Glomerular endothelial cell (primary cell): ENCODE measurements around the gene ULK4. TPM values are rescaled to one million over a fixed set of nuclear protein-coding genes. Genes with fewer than 3 reads are reported as not detected.
"Not testable (repeated sequence)": the region's sequence is repeated elsewhere in the genome, so short reads cannot be mapped to it uniquely, and the experiment has no call there.

ENCODE experiments used
- DNase-seq: peaks from one replicate; pipeline ENCODE4 v3.0.0-alpha.2; 2011; ENCODE audit warnings: low read depth, low spot score; ENCODE audit errors: extremely low read depth
- total RNA-seq: library from RNA; depleted of rRNA; stranded (reverse); fragments of >200 nt; gene quantifications from 2 replicates; pipeline ENCODE4 v1.2.3, GENCODE V29; 2015

The ULK4 gene
- total RNA-seq, 1 donor from 2014 or later: 11.7 TPM

DNA sequence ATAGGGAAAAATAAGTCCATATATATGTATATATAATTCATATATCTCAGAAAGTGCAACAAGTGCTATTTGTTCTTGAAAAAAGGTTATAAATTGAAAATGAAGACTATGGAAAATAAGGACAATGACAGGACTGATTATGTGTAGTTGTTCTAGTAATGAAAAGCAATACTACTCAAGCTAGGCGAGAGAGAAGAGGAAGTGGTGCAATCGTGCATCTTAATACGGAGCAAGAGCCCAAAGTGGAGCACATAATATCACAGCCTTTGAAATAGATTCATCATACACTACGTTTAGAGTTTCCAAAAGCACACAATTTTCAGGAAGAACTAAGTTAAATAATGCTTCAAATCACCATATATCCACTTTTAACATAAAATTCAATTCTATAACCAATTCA, 87.9 kb downstream of the ULK4 start:
- no peak for DNase-seq

DNA sequence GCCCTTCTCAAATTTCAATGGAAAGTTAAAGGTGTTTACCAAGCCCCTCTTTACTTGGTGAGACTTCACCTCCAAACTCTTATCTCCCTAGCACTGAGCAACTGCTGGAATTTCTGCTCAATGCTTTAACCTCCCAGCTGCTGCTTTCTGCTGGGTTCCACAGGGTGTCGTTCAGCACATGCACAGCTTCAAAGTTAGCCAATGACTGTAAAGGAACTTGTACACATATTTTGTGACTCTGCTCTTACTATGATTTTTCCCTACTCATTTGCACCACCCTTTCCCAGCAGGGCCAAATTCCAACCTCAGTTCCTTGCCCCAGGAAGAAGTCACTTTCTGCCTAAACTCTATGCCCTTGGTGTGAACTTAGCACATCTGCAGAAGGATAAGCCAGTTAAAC, 89.7 kb downstream of the ULK4 start:
- DNase-seq: no peak

DNA sequence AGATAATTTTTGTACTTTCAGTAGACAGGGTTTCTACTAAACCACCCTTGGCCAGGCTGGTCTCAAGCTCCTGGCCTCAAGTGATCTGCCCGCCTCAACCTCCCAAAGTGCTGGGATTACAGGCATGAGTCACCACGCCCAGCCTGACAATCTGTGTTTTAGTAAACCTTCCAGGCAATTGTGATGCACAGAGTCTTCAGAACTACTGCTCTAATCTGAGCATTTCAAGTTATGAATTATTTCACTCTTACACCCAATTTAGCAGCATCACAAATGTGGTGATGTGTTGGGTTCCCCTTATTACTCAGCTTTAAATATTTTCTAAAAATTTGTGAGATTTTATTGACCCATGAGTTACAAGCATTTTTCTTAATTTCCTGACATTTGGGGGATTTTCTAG, 94.4 kb downstream of the ULK4 start:
- no peak for DNase-seq

DNA sequence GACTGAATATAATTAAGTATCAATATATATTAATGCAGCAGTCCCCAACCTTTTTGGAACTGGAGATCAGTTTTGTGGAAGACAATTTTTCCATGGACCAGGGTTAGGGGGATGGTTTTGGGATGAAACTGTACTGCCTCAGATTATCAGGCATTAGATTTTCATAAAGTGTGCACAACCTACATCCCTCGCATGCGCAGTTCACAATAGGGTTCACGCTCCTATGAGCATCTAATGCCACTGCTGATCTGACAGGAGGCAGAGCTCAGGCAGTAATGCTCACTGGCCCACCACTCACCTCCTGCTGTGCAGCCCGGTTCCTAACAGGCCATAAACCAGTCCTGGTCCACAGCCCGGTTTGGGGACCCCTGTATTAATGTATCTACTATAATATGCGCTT, 95.6 kb downstream of the ULK4 start:
- no peak for DNase-seq

DNA sequence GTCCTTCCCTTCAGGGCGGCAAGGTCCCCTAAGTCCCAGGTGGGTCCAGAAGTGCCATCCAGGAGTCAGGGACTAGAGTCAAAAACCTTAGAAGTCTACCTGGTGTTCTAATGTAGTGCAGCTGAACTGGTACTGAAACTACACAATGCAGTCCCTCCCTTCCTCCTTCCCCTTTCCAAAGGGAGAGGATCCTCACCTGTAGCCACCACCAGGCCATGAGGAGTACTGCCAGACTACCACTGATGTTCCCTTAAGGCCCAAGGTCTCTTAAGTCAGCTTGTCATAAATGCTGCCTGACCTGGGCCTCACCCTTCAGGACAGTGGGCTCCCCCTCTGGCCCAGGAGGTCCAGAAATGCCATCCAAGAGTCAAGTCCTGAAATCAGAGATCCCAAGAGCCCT, 98.9 kb downstream of the ULK4 start:
- no peak for DNase-seq

DNA sequence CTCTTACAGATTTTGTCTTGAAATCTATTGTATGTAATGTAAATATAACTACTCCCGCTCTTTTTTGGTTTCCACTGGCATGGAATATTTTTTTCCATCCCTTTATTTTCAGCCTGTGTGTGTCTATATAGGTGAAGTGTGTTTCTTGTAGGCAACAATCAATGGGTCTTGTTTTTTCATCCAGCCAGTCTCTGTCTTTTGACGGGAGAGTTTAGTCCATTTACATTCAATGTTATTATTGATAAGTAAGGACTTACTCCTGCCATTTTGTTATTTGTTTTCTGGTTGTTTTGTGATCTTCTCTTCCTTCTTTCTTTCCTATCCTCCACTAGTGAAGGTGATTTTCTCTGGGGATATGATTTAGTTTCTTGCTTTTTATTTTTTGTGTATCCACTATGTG, 101.4 kb downstream of the ULK4 start:
- DNase-seq: not testable (repeated sequence)

DNA sequence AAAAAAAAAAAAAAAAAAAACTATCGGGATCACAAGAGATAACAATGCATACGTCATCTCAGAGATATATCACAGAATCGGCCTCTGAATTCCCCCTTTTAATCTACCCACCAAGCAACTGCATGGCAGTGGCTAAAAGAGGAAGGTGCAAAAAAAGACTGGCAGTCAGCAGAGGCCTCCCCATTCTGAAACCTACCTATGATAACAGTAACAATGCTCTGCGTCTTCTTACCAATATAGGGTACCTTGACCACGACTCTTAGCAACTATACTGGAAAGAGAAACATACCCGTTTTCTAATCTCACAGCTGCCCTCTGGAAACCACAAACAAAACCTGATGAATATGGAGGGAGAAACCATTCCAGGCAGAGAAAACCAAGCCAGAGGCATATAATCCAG, 106.9 kb downstream of the ULK4 start:
- no peak for DNase-seq

DNA sequence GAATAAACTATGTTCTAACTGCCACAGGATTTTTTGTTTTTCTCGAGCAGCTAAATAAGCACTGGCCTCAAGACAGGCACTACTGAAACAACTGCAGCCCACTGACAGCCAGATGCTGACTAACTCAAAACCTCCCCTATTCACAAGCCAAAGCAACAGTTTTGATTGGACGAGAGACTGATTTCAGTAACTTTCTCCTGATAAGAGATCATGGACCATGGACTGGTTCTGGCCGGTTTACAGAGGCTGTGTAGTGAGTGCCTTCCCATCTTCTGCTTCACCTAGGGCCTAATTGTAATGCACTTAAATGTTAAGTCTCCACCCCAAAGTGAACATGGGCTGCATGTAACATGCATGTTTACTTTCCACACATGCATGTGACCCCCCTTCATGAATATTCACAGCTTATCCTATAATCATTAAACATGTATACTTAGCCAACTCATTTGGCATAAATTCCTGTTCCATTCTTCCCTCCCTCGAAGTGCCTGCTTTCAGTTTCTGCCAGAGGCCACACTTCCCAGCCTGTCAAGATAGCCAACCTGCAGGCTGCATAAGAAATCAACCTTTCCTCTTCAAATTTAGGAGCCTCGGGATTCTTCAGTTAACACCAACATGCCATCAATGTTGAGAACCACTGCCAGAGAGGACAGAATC, 108.2 kb downstream of the ULK4 start:
- no peak for DNase-seq

DNA sequence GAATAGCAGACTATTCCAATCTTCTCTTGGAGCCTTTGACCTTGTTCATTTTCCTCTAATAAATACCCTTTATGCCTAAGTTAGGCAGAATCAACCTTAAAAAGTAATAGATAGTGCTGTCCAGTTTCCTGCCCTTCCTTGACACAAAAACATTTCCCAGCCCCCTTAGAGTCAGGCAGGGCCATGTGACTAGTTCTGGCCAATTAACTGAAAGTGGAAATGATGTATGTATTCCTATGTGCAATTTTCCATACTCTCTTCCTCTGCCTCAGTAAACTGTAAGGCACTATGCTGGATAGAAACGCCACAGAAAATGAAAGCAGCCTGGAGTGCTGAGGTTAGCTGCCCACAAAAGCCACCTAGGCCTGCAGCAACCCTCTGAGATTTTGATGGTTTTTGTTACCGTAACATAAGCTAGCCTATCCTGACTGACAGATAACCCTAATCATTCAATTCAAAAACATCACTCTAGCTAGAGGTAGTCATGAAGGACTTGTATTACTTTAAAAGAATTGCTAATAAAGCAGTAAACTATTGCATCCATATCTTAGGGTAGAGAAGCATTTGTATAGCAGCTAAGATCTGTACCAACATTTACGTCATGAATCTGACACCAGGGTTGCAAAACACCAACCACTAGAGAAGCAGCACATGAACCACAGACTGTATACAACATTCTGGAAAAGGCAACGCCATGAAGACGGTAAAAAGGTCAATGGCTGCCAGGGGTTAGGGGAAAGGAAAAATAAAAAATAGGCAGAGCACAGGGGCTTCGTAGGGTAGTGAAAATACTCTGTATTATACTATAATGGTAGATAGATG, 112.9 kb downstream of the ULK4 start:
- DNase-seq: no peak

DNA sequence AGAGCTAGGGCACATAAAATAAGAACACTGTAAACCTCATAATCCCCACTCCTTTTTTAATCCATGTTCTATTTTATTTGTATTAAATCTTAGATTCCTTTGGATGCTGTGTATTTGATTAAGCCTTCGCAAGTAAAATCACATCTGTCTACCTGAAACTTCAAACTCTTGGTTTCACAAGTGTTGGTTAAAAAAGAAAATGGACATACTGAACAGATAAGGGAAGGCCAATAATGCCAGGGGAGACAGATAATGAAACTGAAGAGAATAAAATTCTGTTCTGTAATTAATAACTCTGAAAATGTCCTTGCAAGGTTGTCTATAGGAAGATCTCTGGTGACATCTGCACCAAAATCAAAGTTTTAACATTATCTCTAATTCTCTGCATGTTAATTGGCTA, 114.2 kb downstream of the ULK4 start:
- DNase-seq: no peak

DNA sequence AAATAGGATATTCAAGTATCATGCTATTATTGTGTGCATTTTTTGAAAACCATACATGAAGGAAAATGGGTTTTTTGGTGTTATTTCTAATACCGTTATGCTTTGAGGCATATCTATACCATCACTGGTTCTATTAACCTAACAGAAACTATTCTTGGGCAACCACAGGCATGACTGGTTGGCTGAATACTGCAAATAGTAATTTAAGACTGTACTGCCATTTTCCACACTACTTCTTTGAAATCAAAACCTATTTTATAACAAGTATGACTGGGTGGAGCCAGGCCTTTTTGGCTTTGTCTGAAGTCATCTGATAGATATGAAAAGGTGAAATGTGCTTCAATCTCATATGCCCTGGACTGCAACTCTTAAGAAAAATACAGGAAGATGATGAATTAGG, 115.1 kb downstream of the ULK4 start:
- no peak for DNase-seq

DNA sequence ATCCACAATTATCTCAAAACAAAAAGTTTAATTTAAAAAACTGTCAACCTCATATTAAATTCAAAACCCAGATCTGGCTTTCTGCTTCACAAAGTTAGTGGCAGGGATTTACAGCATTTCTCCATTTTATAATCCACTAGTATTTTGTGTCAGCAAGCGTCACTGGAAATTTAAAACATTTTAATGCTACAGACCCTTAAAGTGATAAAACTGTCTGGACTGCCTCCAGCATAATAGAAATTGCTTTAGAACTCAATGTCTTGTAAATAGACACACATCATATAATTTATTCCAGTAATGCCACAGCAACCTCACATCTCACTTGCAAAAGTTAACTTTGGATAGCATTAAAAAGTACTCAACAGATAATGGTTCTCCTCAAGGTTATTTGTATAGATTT, 116.1 kb downstream of the ULK4 start:
- DNase-seq: no peak

DNA sequence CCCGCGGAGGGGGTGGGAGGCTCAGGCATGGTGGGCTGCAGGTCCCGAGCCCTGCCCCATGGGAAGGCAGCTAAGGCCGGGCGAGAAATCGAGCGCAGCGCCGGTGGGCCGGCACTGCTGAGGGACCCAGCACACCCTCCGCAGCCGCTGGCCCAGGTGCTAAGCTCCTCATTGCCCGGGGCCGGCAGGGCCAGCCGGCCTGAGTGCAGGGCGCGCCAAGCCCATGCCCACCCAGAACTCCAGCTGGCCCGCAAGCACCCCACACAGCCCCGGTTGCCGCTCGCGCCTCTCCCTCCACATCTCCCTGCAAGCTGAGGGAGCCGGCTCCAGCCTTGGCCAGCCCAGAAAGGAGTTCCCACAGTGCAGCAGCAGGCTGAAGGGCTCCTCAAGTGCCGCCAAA, 117.6 kb downstream of the ULK4 start:
- DNase-seq: not testable (repeated sequence)

DNA sequence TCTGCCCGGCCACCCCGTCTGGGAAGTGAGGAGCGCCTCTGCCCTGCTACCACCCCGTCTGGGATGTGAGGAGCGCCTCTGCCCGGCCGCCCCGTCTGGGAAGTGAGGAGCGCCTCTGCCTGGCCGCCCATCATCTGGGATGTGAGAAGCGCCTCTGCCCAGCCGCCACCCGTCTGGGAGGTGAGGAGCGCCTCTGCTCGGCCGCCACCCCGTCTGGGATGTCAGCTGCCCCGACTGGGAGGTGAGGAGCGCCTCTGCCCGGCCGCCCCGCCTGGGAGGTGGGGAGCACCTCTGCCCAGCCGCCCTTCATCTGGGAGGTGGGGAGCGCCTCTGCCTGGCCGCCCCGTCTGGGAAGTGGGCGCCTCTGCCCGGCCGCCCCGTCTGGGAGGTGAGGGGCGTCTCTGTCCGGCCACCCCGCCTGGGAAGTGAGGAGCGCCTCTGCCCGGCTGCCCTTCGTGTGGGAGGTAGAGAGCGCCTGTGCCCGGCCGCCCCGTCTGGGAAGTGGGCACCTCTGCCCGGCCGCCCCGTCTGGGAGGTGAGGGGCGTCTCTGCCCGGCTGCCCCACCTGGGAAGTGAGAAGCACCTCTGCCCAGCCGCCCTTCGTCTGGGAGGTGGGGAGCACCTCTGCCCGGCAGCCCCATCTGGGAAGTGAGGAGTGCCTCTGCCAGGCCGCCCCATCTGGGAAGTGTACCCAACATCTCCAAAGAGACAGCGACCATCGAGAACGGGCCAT, 120.8 kb downstream of the ULK4 start:
- DNase-seq: not testable (repeated sequence)

DNA sequence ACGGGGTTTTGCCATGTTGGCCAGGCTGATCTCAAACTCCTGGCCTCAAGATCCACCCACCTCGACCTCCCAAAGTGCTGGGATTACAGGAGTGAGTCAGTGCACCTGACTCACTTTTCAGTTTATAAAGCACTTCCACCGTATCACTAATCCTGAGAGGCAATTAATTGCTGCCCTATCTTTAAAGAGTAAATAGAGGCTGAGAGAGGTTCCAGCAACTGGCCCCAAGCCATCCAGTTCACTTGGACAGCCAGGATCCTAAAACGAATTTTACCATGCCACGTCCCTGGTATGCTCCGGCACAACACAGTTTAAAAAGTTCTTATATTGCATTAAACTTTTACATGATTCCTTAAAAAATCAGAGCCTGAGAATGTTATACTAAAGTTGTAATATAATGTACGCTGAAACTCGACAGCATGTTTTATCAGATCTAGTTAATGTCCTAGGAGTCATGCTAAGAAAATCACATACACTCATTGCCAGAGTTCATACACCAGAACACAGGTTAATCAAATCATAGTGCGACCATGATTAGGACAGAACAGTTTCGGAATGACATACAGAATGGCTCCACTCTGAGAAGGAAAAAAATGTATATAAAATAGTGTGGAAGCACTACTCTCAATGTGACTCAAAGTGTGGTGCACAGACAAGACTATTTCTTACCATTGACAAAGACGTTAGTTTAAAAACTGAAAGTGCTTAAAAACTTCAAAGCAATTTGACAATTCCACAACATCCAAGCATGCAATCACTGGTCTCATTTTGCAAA, 125.4 kb downstream of the ULK4 start:
- no peak for DNase-seq

DNA sequence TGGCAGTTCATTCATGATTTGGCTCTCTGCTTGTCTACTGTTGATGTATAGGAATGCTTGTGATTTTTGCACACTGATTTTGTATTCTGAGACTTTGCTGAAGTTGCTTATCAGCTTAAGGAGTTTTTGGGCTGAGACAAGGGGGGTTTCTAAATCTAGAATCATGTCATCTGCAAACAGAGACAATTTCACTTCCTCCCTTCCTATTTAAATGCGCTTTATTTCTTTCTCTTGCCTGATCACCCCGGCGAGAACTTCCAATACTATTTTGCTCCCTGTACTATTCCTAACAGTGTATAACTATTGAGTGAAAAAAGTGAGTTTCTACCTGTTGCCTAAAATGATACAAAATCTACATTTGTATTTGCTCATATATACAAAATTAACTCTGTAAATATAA, 128.3 kb downstream of the ULK4 start:
- no peak for DNase-seq

DNA sequence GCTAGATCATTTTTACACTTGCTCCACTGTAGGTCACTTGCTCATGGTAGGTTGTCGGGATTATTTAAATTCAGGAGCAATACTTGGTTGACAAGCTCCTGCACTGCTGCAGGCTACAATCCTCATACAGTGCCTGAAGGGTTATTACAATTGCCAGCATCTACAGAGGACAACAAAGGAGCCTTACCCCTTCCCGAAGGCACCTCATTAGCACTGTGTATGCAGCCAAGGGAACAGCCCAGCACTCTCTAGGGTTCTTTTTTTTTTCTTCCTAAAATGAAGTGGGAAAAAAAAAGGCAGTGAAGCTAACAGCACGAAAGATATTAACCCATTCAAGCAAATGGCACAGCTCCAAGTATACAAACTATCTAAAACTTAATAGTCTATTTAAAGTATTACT, 142.7 kb downstream of the ULK4 start:
- DNase-seq: no peak

DNA sequence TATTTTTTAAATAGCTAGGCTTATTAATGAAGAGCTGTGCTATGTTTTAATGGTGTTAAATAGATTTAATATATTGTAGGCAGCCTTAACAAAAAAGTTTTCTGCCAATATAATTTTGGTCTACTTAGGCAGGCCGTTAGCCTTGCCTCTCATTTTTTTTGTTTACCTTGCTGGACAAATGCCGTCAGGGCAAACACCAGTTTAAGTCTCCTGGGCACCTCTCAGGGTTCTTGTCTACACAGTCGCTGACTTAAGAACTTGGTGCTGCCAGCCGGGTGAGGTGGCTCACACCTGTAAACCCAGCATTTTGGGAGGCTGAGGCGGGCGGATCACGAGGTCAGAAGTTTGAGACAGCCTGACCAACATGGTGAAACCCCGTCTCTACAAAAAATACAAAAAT, 153.3 kb downstream of the ULK4 start:
- DNase-seq: no peak

DNA sequence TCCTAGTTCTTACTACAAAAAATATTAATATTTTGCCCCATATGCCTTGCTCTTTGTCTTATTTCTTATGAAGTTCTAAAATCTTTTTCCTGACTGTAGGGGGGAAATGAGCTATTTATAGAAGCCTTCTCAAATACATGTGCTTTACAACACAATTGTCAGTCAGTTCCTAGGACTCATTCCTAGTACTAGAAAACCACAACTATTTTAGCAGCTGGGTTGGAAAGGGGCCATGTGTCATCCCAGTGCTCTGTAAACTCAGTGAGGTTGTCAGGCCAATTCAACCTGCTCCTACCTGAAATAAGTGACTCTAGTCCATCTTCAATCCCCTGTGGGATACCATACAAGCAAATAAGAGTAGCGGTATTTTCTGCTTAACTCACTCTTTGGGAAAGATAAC, 153.8 kb downstream of the ULK4 start:
- no peak for DNase-seq

DNA sequence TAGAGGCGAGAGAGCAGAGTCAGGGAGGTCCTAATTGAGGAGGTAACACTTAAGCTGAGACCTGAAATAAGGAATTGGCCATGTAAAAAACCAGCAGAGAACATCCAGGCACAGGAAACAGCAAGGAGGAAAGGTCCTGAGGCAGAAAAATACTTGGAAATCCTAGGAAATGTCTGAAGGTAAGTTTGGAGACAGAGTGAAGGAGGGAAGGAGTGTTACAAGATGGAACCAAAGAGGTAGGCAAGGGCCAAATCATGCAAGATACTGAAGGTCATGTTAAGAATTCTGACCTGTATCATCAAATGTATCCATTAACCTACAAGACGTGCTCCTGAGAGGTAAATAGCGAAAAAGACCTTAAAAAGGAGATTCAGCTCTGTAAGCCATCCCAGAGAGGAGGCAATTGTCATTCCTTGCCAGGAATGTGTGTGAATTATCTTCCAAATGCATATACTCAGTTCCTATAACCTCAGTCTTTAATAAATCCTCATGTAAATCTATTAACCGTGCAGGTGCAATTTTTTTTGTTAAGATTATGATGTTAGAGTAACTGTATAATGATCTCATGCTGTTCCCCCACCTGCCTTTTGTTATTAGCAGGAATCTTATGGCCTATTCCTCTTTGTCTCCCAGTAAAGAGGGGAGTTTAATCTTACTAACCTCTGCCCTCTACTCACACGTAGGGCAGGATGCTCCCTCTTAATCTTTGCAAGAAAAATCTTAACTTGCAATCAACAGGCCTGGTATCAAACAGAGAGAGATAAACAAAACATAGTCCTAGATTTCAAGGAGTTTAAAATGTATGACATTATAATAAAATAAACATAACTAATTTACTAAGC, 166.9 kb downstream of the ULK4 start:
- DNase-seq: no peak
